Loucy (cell line): ENCODE data around the gene CYP21A2.
"Not testable (repeated sequence)": the region's sequence is repeated elsewhere in the genome, so short reads cannot be mapped to it uniquely, and the experiment has no call there.

ENCODE experiments used
- H2AFZ ChIP-seq: fragments of 200-600 bp; sonication (generic); 2 replicates; pipeline ENCODE4 v1.6.0; 2016; ENCODE audit warnings: antibody characterized with exemption, mild to moderate bottlenecking, low read length, moderate library complexity
- H3F3A ChIP-seq: fragments of 200-600 bp; 2 replicates; pipeline ENCODE4 v1.6.0; 2016; ENCODE audit warnings: antibody characterized with exemption, low read depth, mild to moderate bottlenecking
- H3K27me3 ChIP-seq: fragments of 200-600 bp; sonication (generic); 2 replicates; pipeline ENCODE4 v1.6.1; 2014; ENCODE audit warnings: low read length, mild to moderate bottlenecking; ENCODE audit not compliant: insufficient read depth, poor library complexity, severe bottlenecking
- H3K36me3 ChIP-seq: fragments of 200-600 bp; sonication (generic); 2 replicates; pipeline ENCODE4 v1.6.1; 2016; ENCODE audit warnings: low read length; ENCODE audit not compliant: insufficient read depth
- H3K4me1 ChIP-seq: fragments of 200-600 bp; sonication (generic); 2 replicates; pipeline ENCODE4 v1.5.1; 2014; ENCODE audit warnings: low read length, mild to moderate bottlenecking; ENCODE audit not compliant: insufficient read depth, poor library complexity, severe bottlenecking
- H3K4me2 ChIP-seq: fragments of 200-600 bp; sonication (generic); 2 replicates; pipeline ENCODE4 v1.6.0; 2014; ENCODE audit warnings: antibody characterized with exemption, low read length, low read depth, mild to moderate bottlenecking; ENCODE audit not compliant: poor library complexity, severe bottlenecking
- H3K4me3 ChIP-seq: fragments of 200-600 bp; sonication (generic); 2 replicates; pipeline ENCODE4 v1.5.1; 2014; ENCODE audit warnings: low read length, mild to moderate bottlenecking, mixed read lengths; ENCODE audit not compliant: poor library complexity, severe bottlenecking
- H3K79me2 ChIP-seq: fragments of 200-600 bp; sonication (generic); 2 replicates; pipeline ENCODE4 v1.6.1; 2014; ENCODE audit warnings: low read length; ENCODE audit not compliant: insufficient read depth
- H3K9ac ChIP-seq: fragments of 200-600 bp; sonication (generic); 2 replicates; pipeline ENCODE4 v1.6.0; 2014; ENCODE audit warnings: mild to moderate bottlenecking, low read depth, low read length, moderate library complexity; ENCODE audit not compliant: poor library complexity, severe bottlenecking
- H3K9me2 ChIP-seq: fragments of 200-600 bp; sonication (generic); replicated peaks from 2 replicates; pipeline ENCODE4 v1.6.1; 2016; ENCODE audit warnings: low read depth, low read length, mixed read lengths
- H3K9me3 ChIP-seq: fragments of 200-600 bp; sonication (generic); 2 replicates; pipeline ENCODE4 v1.6.1; 2014; ENCODE audit warnings: mild to moderate bottlenecking, antibody characterized with exemption, low read length, low read depth; ENCODE audit not compliant: insufficient read depth
- H4K20me1 ChIP-seq: fragments of 200-600 bp; sonication (generic); 2 replicates; pipeline ENCODE4 v1.6.0; 2014; ENCODE audit warnings: antibody characterized with exemption, low read length, mild to moderate bottlenecking; ENCODE audit not compliant: insufficient read depth, poor library complexity, severe bottlenecking
- EZH2phosphoT487 ChIP-seq: fragments of 200-600 bp; IDR thresholded peaks from 2 replicates; pipeline ENCODE4 v1.6.1; 2018; ENCODE audit warnings: antibody characterized with exemption, mild to moderate bottlenecking, moderate library complexity, borderline replicate concordance
- TF ChIP-seq, protein P1 (sequence below): fragments of 200-600 bp; sonication (generic); conservative IDR thresholded peaks from 2 replicates; pipeline ENCODE4 v1.5.1; 2014; ENCODE audit warnings: mild to moderate bottlenecking, antibody characterized with exemption, low read length

Gene CYP21A2

DNA sequence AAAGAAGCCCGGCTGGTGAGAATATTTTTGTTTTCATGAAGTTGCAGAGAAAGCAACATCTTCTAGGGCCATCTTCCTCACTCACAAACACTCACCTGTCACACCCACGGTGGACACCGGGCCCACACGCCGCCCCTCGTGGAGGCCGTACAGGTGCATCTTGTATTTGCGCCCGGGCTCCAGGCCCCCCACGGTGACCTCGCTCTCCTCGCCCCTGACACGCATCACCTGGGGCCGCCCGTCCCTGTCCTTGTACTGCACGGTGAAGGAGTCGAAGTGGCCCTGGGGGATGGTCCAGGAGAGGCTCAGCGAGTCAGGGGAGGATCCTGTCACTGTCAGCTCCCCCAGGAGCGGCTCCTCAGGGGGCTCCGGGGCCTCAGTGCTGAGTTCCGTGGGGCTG, 17.5 kb downstream of the CYP21A2 start:
- not testable (repeated sequence) for H3K4me3 ChIP-seq, H4K20me1 ChIP-seq, H3K9me3 ChIP-seq, H3F3A ChIP-seq, H3K9ac ChIP-seq, H3K9me2 ChIP-seq, H3K36me3 ChIP-seq, H3K27me3 ChIP-seq, H3K4me1 ChIP-seq, H3K79me2 ChIP-seq, H3K4me2 ChIP-seq, H2AFZ ChIP-seq

DNA sequence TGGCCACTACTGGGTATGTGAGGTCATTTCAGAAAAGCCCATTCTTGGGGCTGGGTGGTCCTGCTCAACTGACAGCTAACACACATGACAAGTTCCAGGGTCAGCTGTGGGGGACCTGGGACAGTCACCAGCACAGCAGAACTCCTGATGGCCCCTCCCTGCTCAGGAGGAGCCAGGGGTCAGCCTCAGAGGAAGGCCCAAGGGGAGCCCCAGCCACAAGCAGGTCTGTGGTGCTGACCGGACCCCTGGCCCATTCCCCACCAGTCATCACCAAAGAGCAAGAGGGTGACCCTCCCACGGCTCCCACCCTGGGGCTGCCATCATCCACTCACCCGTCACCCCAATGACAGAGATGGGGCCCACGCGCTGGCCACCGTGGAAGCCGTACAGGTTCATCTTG, 18.0 kb downstream of the CYP21A2 start:
- Histone ChIP-seq H3K4me1 (no peaks in the 10 kb centered on the region), H3K4me3 (no peak overlapping the region), H3K79me2 (no peaks in the 10 kb centered on the region), H3K9ac (no peak overlapping the region), H3F3A (no peaks in the 10 kb centered on the region), H3K27me3 (no peaks in the 10 kb centered on the region), H3K4me2 (no peak overlapping the region), H3K9me3 (no peaks in the 10 kb centered on the region), H2AFZ (no peak overlapping the region), H4K20me1 (no peaks in the 10 kb centered on the region), H3K9me2 (no peaks in the 10 kb centered on the region), H3K36me3 (no peaks in the 10 kb centered on the region)
- no peak for TF ChIP-seq EZH2phosphoT487
- TF ChIP-seq, protein P1, sequence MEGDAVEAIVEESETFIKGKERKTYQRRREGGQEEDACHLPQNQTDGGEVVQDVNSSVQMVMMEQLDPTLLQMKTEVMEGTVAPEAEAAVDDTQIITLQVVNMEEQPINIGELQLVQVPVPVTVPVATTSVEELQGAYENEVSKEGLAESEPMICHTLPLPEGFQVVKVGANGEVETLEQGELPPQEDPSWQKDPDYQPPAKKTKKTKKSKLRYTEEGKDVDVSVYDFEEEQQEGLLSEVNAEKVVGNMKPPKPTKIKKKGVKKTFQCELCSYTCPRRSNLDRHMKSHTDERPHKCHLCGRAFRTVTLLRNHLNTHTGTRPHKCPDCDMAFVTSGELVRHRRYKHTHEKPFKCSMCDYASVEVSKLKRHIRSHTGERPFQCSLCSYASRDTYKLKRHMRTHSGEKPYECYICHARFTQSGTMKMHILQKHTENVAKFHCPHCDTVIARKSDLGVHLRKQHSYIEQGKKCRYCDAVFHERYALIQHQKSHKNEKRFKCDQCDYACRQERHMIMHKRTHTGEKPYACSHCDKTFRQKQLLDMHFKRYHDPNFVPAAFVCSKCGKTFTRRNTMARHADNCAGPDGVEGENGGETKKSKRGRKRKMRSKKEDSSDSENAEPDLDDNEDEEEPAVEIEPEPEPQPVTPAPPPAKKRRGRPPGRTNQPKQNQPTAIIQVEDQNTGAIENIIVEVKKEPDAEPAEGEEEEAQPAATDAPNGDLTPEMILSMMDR = no peak

DNA sequence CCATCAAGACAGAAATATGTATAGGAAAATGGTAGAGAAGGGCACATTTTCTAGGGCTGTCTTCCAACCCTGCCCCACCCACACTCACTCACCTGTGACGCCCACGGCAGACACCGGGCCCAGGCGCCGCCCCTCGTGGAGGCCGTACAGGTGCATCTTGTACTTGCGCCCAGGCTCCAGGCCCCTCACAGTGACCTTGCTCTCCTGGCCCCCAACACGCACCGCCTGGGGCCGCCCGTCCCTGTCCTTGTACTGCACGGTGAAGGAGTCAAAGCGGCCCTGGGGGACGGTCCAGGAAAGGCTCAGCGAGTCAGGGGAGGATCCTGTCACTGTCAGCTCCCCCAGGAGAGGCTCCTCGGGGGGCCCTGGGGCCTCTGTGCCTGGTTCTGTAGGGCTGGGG, 19.8 kb downstream of the CYP21A2 start:
- Histone ChIP-seq H4K20me1 (no peaks in the 10 kb centered on the region), H3K36me3 (no peaks in the 10 kb centered on the region), H3K9me2 (no peaks in the 10 kb centered on the region), H3K4me1 (no peaks in the 10 kb centered on the region), H3K27me3 (no peaks in the 10 kb centered on the region), H3K79me2 (no peaks in the 10 kb centered on the region), H3K4me2 (no peak overlapping the region), H3K9ac (no peak overlapping the region), H3F3A (no peaks in the 10 kb centered on the region), H2AFZ (no peak overlapping the region), H3K9me3 (no peaks in the 10 kb centered on the region), H3K4me3 (no peak overlapping the region)
- TF ChIP-seq, protein P1 = no peak
- no peak for TF ChIP-seq EZH2phosphoT487

DNA sequence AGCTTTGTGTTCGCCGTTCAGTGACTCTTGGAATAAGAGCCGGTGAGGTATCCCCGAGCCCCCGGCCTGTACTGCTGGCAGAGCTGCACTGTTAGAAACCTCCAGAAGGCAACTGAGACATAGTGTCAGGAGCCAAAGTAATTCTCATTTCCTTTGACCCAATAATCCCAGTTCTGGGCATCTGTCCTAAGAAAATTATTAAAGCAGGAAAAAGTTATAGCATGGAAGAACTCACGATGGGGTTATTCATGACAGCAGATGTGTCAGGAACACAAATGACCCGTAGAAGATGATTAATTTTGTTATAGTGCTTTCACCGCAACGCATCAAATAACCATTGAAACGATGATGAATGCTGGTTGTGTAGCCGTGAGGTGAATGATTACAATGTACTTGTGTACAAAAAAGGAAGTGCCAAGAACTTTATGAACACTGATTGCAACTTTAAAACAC, 20.3 kb downstream of the CYP21A2 start:
- Histone ChIP-seq H2AFZ (no peak overlapping the region), H3K36me3 (no peaks in the 10 kb centered on the region), H3K9me2 (no peaks in the 10 kb centered on the region), H3K4me1 (no peaks in the 10 kb centered on the region), H3K27me3 (no peaks in the 10 kb centered on the region), H3K9ac (no peak overlapping the region), H3F3A (no peaks in the 10 kb centered on the region), H4K20me1 (no peaks in the 10 kb centered on the region), H3K79me2 (no peaks in the 10 kb centered on the region), H3K9me3 (no peaks in the 10 kb centered on the region), H3K4me3 (no peak overlapping the region), H3K4me2 (no peak overlapping the region)
- no peak for TF ChIP-seq EZH2phosphoT487
- TF ChIP-seq, protein P1 = no peak
